ENCODE data around the gene GMNN. TPM values are rescaled to one million over a fixed set of nuclear protein-coding genes. Genes with fewer than 3 reads are reported as not detected.

GMNN gene
- total RNA-seq, 1 donor from 2014 or later: 11.1 TPM

- Histone ChIP-seq H3K9me3 (no peaks in the 10 kb centered on the region), H3K36me3 (peaks cover 22% of the 10 kb centered on the region), H3K4me1 (no peaks in the 10 kb centered on the region), H3K27me3 (ENCODE audit: low read depth) (no peaks in the 10 kb centered on the region), H3K27ac (no peak overlapping the region), H3K4me3 (no peak overlapping the region)
- no peak for ATAC-seq
- TF ChIP-seq CTCF (IDR thresholded peaks at IDR 0.05): no peak
- DNase-seq: no peak
- intact Hi-C loops (cut with DNase I): no loop called here
Measured at GRCh38 chr6:24823185-24823584, 48.4 kb downstream of the GMNN start.

DNA sequence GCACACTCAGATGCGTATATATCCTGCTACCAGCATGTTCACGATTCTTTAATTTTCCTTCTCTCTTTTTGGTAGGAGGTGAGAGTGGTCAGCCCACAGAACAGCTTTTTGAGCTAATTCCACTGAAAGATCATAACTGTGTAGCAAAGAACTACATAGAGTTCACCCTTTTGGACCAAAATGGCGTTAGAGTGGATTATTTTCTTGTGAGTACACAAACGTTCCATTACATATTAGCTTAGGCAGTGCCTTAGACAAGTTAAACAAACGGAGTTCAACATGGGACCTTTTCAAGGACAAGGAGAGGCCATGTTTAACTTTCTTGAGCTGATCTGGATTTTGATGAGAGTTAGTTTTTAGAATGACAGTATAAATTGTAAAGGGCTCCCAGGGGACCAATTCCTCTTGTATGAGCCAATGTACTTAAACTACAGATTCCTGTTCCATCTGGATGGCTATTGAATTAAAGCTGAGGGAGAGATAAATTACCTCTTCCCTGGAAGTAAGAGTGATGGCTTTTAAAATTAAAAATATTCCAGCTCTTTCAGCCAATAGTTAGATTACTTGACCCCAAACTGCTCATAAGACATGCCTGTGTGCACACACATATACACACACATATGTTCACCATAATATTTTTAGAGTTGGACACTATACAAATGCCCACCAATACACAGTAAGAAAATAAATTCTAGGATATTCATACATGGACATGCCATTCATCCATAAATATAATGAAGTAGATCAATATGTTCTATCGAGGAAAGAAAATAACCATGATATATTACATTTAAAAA lies 49.6 kb downstream of the GMNN start:
- Histone ChIP-seq H3K4me3 (no peak overlapping the region), H3K27ac (no peak overlapping the region), H3K9me3 (no peaks in the 10 kb centered on the region), H3K27me3 (ENCODE audit: low read depth) (no peaks in the 10 kb centered on the region), H3K36me3 (peaks cover 20% of the 10 kb centered on the region), H3K4me1 (no peaks in the 10 kb centered on the region)
- no peak for DNase-seq
- no peak for TF ChIP-seq CTCF (IDR thresholded peaks at IDR 0.05)
- intact Hi-C loops (cut with DNase I): no loop called here
- no peak for ATAC-seq

GRCh38 chr6:24825130-24825630 lies 50.4 kb downstream of the GMNN start:
- no peak for ATAC-seq
- intact Hi-C loops (cut with DNase I): no loop called here
- H3K36me3 ChIP-seq: peaks cover 27% of the 10 kb centered on the region

GRCh38 chr6:24827162-24827561 lies 52.4 kb downstream of the GMNN start:
- peaks cover 45% of the 10 kb centered on the region for H3K36me3 ChIP-seq
- H3K27ac ChIP-seq: no peak overlapping the region
- no peak for DNase-seq
- H3K4me3 ChIP-seq: no peak overlapping the region
- intact Hi-C loops (cut with DNase I): no loop called here
- H3K27me3 ChIP-seq (ENCODE audit: low read depth): no peaks in the 10 kb centered on the region
- TF ChIP-seq CTCF (IDR thresholded peaks at IDR 0.05): no peak
- H3K4me1 ChIP-seq: no peaks in the 10 kb centered on the region
- no peak for ATAC-seq
- H3K9me3 ChIP-seq: no peaks in the 10 kb centered on the region

More at GRCh38 chr6:24825130-24825630, 50.4 kb downstream of the GMNN start:
- Histone ChIP-seq H3K9me3 (no peaks in the 10 kb centered on the region), H3K27ac (no peak overlapping the region), H3K27me3 (ENCODE audit: low read depth) (no peaks in the 10 kb centered on the region), H3K4me1 (no peaks in the 10 kb centered on the region), H3K4me3 (no peak overlapping the region)
- no peak for TF ChIP-seq CTCF (IDR thresholded peaks at IDR 0.05)
- no peak for DNase-seq

DNA sequence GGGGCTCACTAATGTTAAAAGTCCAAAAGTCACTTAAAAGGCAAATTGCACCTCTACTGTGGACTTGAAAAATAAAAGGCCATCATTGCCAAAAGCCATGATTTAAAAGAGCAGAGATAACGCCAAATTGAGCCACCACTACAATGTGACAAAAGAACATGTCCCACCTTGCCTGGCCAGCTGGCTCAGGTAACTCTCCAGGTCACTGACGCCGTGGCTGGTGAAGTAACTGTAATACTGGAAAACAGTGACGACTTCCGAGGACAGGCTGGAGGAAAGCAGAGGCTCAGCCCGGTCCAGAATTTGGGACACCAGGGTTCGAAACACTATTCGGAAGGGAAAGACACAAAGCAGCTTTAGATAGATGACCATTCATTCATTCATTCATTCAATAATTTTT lies 53.2 kb downstream of the GMNN start:
- Histone ChIP-seq H3K4me3 (no peak overlapping the region), H3K27ac (no peak overlapping the region), H3K4me1 (no peaks in the 10 kb centered on the region), H3K36me3 (peaks cover 46% of the 10 kb centered on the region), H3K9me3 (no peaks in the 10 kb centered on the region), H3K27me3 (ENCODE audit: low read depth) (no peaks in the 10 kb centered on the region)
- intact Hi-C loops (cut with DNase I): no loop called here
- no peak for ATAC-seq
- no peak for TF ChIP-seq CTCF (IDR thresholded peaks at IDR 0.05)
- DNase-seq: no peak

Measured in lower lobe of right lung (tissue), 2 donors.